ENCODE results near the gene ANKRD63. TPM values are rescaled to one million over a fixed set of nuclear protein-coding genes. Genes with fewer than 3 reads are reported as not detected.

Gene ANKRD63
- total RNA-seq, 1 donor, result not detected

DNA sequence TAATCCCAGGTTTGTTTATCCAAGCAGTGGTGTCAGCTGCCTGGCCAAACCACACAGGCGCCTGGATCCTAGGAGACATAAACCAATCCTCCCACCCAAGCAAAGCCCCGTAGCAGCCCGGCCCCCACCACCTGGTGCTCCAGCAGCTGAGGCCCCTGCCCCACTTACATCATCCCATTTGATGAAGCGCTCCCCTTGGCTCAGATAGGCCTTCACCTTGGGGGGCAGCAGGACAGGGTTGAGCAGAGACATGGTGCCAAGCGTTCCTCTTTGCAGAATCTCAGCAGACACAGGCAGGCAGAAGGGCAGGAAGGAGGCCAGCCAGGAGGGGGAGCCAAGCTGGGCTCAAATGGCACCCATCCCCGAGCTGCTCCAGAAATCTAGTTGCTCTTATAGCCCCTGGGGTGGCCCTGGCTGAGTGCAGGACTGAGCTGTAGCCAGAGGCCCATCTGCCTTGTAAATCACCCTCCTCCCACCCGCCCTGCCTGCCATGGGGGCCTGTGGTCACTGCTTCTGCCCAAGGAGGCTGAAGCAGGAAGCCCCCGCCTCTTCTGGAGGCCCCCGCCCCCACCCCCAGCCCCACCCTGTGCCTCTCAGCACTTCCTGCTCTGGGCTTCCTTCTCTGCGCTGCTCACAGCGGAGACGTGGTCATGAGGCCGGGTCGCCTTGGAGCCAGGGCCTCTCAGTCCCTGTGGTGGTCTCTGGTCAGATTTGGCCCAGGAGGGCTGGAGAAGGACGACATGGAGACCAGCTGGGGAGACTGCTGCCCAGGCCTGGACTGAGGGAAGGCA is 24.8 kb upstream of the ANKRD63 start, which contains the start of gene PLCB2:
TSS of gene PLCB2 (minus strand) at position 515 of the 791 bp plus-strand sequence. CDS start at position 252, 263 bp downstream.
- no peak for DNase-seq (ENCODE audit: insufficient read length, low spot score, missing footprints)
- H2AFZ ChIP-seq (ENCODE audit: low read length), result no peak within 1 kb of the TSS
- peaks cover 43% of the 10 kb centered on the region for H3K27me3 ChIP-seq (ENCODE audit: insufficient read depth, low read length)

DNA sequence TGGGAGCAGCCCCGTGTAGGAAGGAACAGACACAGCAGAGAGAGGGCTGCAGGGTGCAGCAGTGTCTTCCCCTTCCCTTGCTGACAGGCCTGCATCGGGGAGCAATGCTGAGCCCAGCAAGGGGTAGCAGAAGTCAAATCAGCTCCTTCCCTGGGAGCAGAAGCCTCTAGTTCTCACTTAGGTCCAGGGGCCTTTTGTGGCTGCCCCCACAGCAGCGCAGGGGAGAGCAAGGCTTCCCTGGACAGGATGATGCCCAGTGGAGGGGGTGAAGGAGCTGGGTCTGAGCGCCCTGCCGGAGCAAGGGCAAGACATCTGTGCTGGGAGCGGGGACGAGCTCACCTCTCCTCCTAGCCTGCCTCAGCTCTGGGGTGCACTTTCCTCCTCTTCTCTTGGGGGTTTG is 24.0 kb upstream of the ANKRD63 start:
- DNase-seq (ENCODE audit: insufficient read length, low spot score, missing footprints), result no peak
- TF ChIP-seq, protein P1, sequence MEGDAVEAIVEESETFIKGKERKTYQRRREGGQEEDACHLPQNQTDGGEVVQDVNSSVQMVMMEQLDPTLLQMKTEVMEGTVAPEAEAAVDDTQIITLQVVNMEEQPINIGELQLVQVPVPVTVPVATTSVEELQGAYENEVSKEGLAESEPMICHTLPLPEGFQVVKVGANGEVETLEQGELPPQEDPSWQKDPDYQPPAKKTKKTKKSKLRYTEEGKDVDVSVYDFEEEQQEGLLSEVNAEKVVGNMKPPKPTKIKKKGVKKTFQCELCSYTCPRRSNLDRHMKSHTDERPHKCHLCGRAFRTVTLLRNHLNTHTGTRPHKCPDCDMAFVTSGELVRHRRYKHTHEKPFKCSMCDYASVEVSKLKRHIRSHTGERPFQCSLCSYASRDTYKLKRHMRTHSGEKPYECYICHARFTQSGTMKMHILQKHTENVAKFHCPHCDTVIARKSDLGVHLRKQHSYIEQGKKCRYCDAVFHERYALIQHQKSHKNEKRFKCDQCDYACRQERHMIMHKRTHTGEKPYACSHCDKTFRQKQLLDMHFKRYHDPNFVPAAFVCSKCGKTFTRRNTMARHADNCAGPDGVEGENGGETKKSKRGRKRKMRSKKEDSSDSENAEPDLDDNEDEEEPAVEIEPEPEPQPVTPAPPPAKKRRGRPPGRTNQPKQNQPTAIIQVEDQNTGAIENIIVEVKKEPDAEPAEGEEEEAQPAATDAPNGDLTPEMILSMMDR (IDR thresholded peaks at IDR 0.05; ENCODE audit: extremely low read depth, low read depth, low read length), result no peak
- no peak overlapping the region for H3K27ac ChIP-seq (ENCODE audit: low read depth, low read length)
- H3K27me3 ChIP-seq (ENCODE audit: insufficient read depth, low read length), result peaks cover 41% of the 10 kb centered on the region
- no peak overlapping the region for H3K4me3 ChIP-seq (ENCODE audit: insufficient read depth, low read length)
- H3K36me3 ChIP-seq (ENCODE audit: insufficient read depth, low read length), result no peaks in the 10 kb centered on the region
- H3K4me2 ChIP-seq (ENCODE audit: insufficient read depth, low read length), result no peak overlapping the region
- H4K20me1 ChIP-seq (ENCODE audit: insufficient read depth, low read length), result no peaks in the 10 kb centered on the region
- H3K4me1 ChIP-seq (ENCODE audit: insufficient read depth, low read length), result no peaks in the 10 kb centered on the region
- no peaks in the 10 kb centered on the region for H3K9me3 ChIP-seq (ENCODE audit: low read depth, low read length)
- H3K79me2 ChIP-seq (ENCODE audit: insufficient read depth, low read length), result no peaks in the 10 kb centered on the region
- H2AFZ ChIP-seq (ENCODE audit: low read length), result no peak overlapping the region

More for the DNA sequence above, 24.8 kb upstream of the ANKRD63 start, which contains the start of gene PLCB2:
- TF ChIP-seq, protein P1 (IDR thresholded peaks at IDR 0.05; ENCODE audit: extremely low read depth, low read depth, low read length), result peak; percentile 26
- Histone ChIP-seq H3K36me3 (ENCODE audit: insufficient read depth, low read length) (no peaks in the 10 kb centered on the region), H3K4me1 (ENCODE audit: insufficient read depth, low read length) (no peaks in the 10 kb centered on the region), H3K27ac (ENCODE audit: low read depth, low read length) (no peak within 1 kb of the TSS), H4K20me1 (ENCODE audit: insufficient read depth, low read length) (no peaks in the 10 kb centered on the region), H3K79me2 (ENCODE audit: insufficient read depth, low read length) (no peaks in the 10 kb centered on the region), H3K4me3 (ENCODE audit: insufficient read depth, low read length) (no peak within 1 kb of the TSS), H3K4me2 (ENCODE audit: insufficient read depth, low read length) (no peak within 1 kb of the TSS), H3K9me3 (ENCODE audit: low read depth, low read length) (no peaks in the 10 kb centered on the region)

DNA sequence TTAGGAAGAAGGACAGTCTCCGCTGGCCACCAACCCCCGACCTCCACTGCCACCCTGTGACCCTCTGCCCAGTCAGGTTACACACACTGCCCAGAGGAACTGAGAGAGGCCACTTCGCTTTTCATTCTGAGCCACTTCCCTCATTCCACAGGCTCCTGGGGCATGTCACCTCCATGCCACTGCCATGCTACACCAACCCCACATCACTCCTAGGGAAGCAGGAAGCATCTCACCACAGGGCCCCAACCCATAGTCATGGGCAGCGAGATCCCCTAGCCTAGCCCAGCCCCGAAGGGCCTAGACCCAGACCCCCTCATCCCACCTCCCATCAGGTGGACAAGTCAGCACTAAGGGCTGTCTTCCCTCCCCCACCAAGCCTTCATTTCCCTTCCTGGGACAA is 23.5 kb upstream of the ANKRD63 start:
- no peak overlapping the region for H3K4me2 ChIP-seq (ENCODE audit: insufficient read depth, low read length)
- H4K20me1 ChIP-seq (ENCODE audit: insufficient read depth, low read length), result no peaks in the 10 kb centered on the region
- H2AFZ ChIP-seq (ENCODE audit: low read length), result no peak overlapping the region
- H3K4me3 ChIP-seq (ENCODE audit: insufficient read depth, low read length), result no peak overlapping the region
- no peaks in the 10 kb centered on the region for H3K4me1 ChIP-seq (ENCODE audit: insufficient read depth, low read length)
- H3K79me2 ChIP-seq (ENCODE audit: insufficient read depth, low read length), result no peaks in the 10 kb centered on the region
- peaks cover 37% of the 10 kb centered on the region for H3K27me3 ChIP-seq (ENCODE audit: insufficient read depth, low read length)
- no peak overlapping the region for H3K27ac ChIP-seq (ENCODE audit: low read depth, low read length)
- no peaks in the 10 kb centered on the region for H3K36me3 ChIP-seq (ENCODE audit: insufficient read depth, low read length)
- TF ChIP-seq, protein P1 (IDR thresholded peaks at IDR 0.05; ENCODE audit: extremely low read depth, low read depth, low read length), result no peak
- H3K9me3 ChIP-seq (ENCODE audit: low read depth, low read length), result no peaks in the 10 kb centered on the region
- peak; percentile 57 for DNase-seq (ENCODE audit: insufficient read length, low spot score, missing footprints)

DNA sequence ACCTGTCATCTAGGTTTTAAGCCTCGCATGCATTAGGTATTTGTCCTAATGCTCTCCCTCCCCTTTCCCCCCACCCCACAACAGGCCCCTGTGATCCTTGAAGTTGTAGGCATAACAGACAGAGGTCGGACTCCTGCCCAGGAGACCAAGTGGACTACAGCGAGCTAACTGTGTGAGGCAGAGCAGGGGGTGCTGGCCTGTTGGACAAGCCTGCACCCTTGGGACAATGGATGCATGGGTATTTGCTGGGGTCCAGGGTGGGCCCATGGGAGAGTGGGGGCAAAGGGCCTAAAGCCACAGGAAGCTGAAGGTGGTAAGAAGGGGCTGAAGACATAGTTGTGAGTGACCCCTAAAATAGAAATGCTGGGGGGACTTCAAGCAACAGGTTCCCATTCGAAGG is 22.4 kb upstream of the ANKRD63 start:
- Histone ChIP-seq H2AFZ (ENCODE audit: low read length) (no peak overlapping the region), H3K36me3 (ENCODE audit: insufficient read depth, low read length) (no peaks in the 10 kb centered on the region), H3K27me3 (ENCODE audit: insufficient read depth, low read length) (peaks cover 35% of the 10 kb centered on the region), H3K9me3 (ENCODE audit: low read depth, low read length) (no peaks in the 10 kb centered on the region), H3K4me3 (ENCODE audit: insufficient read depth, low read length) (no peak overlapping the region), H3K4me2 (ENCODE audit: insufficient read depth, low read length) (no peak overlapping the region), H4K20me1 (ENCODE audit: insufficient read depth, low read length) (no peaks in the 10 kb centered on the region), H3K27ac (ENCODE audit: low read depth, low read length) (no peak overlapping the region), H3K79me2 (ENCODE audit: insufficient read depth, low read length) (no peaks in the 10 kb centered on the region), H3K4me1 (ENCODE audit: insufficient read depth, low read length) (no peaks in the 10 kb centered on the region)
- TF ChIP-seq, protein P1 (IDR thresholded peaks at IDR 0.05; ENCODE audit: extremely low read depth, low read depth, low read length), result no peak
- no peak for DNase-seq (ENCODE audit: insufficient read length, low spot score, missing footprints)

Data from osteoblast (primary cell).